Adipose tissue (tissue), 3 donors: ENCODE data around the gene B4GALNT2. TPM values are rescaled to one million over a fixed set of nuclear protein-coding genes. Genes with fewer than 3 reads are reported as not detected.
"Not testable (repeated sequence)": the region's sequence is repeated elsewhere in the genome, so short reads cannot be mapped to it uniquely, and the experiment has no call there.

Experiments
- H3K27ac ChIP-seq: one replicate; pipeline ENCODE4 v1.5.1; 2013; ENCODE audit warnings: low read depth, low read length
- WGBS, 3 donors: extraction: QIAGEN DNeasy Blood & Tissue Kit; methylation state at CpG; one replicate each; pipeline ENCODE4 v1.1.7; 2013; 5-methylcytosine and 5-hydroxymethylcytosine counted together
- polyA plus RNA-seq, 3 donors: library from polyadenylated mRNA; stranded (reverse); fragments of 200-250 nt; gene quantifications; one replicate each; pipeline ENCODE4 v1.2.3, GENCODE V29; 2013
- donor health status: healthy with polysubstance abuse.
- donor health status: Bipolar disorder and iron deficiency.
- donor health status: healthy.

Gene B4GALNT2
- polyA plus RNA-seq, 3 donors: 0.18 TPM; not detected in 2

GRCh38 chr17:49114703-49115102 lies 17.9 kb upstream of the B4GALNT2 start:
- H3K27ac ChIP-seq: no peak overlapping the region
- 85 to 90% (median 88%) methylated on average over 1 of the region's 1 CpG for WGBS, 3 donors

GRCh38 chr17:49117587-49118230 lies 14.9 kb upstream of the B4GALNT2 start:
- WGBS, 3 donors: 87 to 93% (median 92%) methylated on average over 2 of the region's 2 CpGs
- no peak overlapping the region for H3K27ac ChIP-seq

GRCh38 chr17:49120166-49120565 lies 12.4 kb upstream of the B4GALNT2 start:
- WGBS, 3 donors: 68 to 76% (median 74%) methylated on average over 3 of the region's 3 CpGs

GRCh38 chr17:49121696-49122292 lies 10.8 kb upstream of the B4GALNT2 start:
- H3K27ac ChIP-seq: no peak overlapping the region
- 66 to 78% (median 74%) methylated on average over 6 of the region's 6 CpGs for WGBS, 3 donors

More at GRCh38 chr17:49120166-49120565, 12.4 kb upstream of the B4GALNT2 start:
- H3K27ac ChIP-seq: no peak overlapping the region

GRCh38 chr17:49122566-49122965 lies 10.0 kb upstream of the B4GALNT2 start:
- H3K27ac ChIP-seq: no peak overlapping the region

GRCh38 chr17:49123061-49123460 lies 9.5 kb upstream of the B4GALNT2 start:
- WGBS, 3 donors: 34 to 39% (median 37%) methylated on average over 1 of the region's 1 CpG
- H3K27ac ChIP-seq: no peak overlapping the region

More at GRCh38 chr17:49122566-49122965, 10.0 kb upstream of the B4GALNT2 start:
- 78 to 86% (median 81%) methylated on average over 4 of the region's 4 CpGs for WGBS, 3 donors

- 89 to 97% (median 91%) methylated on average over 11 to 29 of the region's 32 CpGs for whole genome bisulfite sequencing, 3 donors
- H3K27ac ChIP-seq: no peak overlapping the region
These were observed 7.1 kb upstream of the B4GALNT2 start for GRCh38 chr17:49125449-49125848.

GRCh38 chr17:49126183-49126859 lies 6.2 kb upstream of the B4GALNT2 start:
- H3K27ac ChIP-seq: not testable (repeated sequence)
- WGBS, 3 donors: 42 to 74% (median 65%) methylated on average over 9 to 10 of the region's 10 CpGs

GRCh38 chr17:49129359-49129950 lies 3.1 kb upstream of the B4GALNT2 start:
- 51 to 66% (median 52%) methylated on average over 2 of the region's 2 CpGs for WGBS, 3 donors
- H3K27ac ChIP-seq: not testable (repeated sequence)

GRCh38 chr17:49130891-49131290 lies 1.7 kb upstream of the B4GALNT2 start:
- WGBS, 3 donors: 75 to 83% (median 82%) methylated on average over 3 of the region's 3 CpGs
- H3K27ac ChIP-seq: no peak overlapping the region

GRCh38 chr17:49132317-49132698 lies 261 bp upstream of the B4GALNT2 start:
- WGBS, 3 donors: 3 to 8% (median 4%) methylated on average over 19 to 22 of the region's 22 CpGs
- no peak overlapping the region for H3K27ac ChIP-seq

- 96 to 100% (median 97%) methylated on average over 4 of the region's 4 CpGs for WGBS, 3 donors
- no peak overlapping the region for H3K27ac ChIP-seq
These were observed 3.8 kb downstream of the B4GALNT2 start for GRCh38 chr17:49136335-49136734.

- not testable (repeated sequence) for H3K27ac ChIP-seq
- 53 to 80% (median 76%) methylated on average over 3 of the region's 3 CpGs for WGBS, 3 donors
These were observed 13.1 kb downstream of the B4GALNT2 start for GRCh38 chr17:49145654-49146053.

GRCh38 chr17:49146620-49147306 lies 14.2 kb downstream of the B4GALNT2 start:
- no peak overlapping the region for H3K27ac ChIP-seq
- WGBS, 3 donors: 63 to 67% (median 63%) methylated on average over 3 of the region's 3 CpGs

- no peak overlapping the region for H3K27ac ChIP-seq
- 79 to 91% (median 86%) methylated on average over 6 of the region's 6 CpGs for WGBS, 3 donors
These were observed 15.6 kb downstream of the B4GALNT2 start for GRCh38 chr17:49148171-49148570.

- H3K27ac ChIP-seq: no peak overlapping the region
- 73 to 78% (median 75%) methylated on average over 4 of the region's 4 CpGs for WGBS, 3 donors
These were observed 19.4 kb downstream of the B4GALNT2 start for GRCh38 chr17:49151996-49152395.

- WGBS, 3 donors: 70 to 77% (median 73%) methylated on average over 11 of the region's 11 CpGs
- H3K27ac ChIP-seq: no peak overlapping the region
These were observed 23.7 kb downstream of the B4GALNT2 start for GRCh38 chr17:49156256-49156655.

- 37 to 79% (median 79%) methylated on average over 8 of the region's 8 CpGs for WGBS, 3 donors
- H3K27ac ChIP-seq: no peak overlapping the region
These were observed 25.2 kb downstream of the B4GALNT2 start for GRCh38 chr17:49157784-49158183.

GRCh38 chr17:49162866-49163265 lies 30.3 kb downstream of the B4GALNT2 start:
- WGBS, 3 donors: 72 to 82% (median 81%) methylated on average over 4 of the region's 4 CpGs
- no peak overlapping the region for H3K27ac ChIP-seq
